DMS79 (cell line): Measurements from ENCODE around the gene LHFPL2.

Experiments
- DNase-seq: peaks from one replicate; lab custom pipeline; 2025; lab: John Stamatoyannopoulos, UW

The LHFPL2 gene

GRCh38 chr5:78595458-78595921 lies 53.1 kb downstream of the LHFPL2 start:
- DNase-seq = no peak

GRCh38 chr5:78594610-78595457 lies 53.7 kb downstream of the LHFPL2 start:
- DNase-seq = no peak

GRCh38 chr5:78594021-78594420 lies 54.6 kb downstream of the LHFPL2 start:
- DNase-seq = no peak

- DNase-seq = no peak
Measured at GRCh38 chr5:78593465-78593864, 55.1 kb downstream of the LHFPL2 start.

GRCh38 chr5:78592735-78593386 lies 55.7 kb downstream of the LHFPL2 start:
- DNase-seq = no peak

GRCh38 chr5:78591972-78592700 lies 56.4 kb downstream of the LHFPL2 start:
- no peak for DNase-seq

GRCh38 chr5:78591138-78591612 lies 57.4 kb downstream of the LHFPL2 start:
- DNase-seq = no peak

- DNase-seq = no peak
Measured at GRCh38 chr5:78589923-78590322, 58.6 kb downstream of the LHFPL2 start.

GRCh38 chr5:78588507-78588906 lies 60.1 kb downstream of the LHFPL2 start:
- no peak for DNase-seq

GRCh38 chr5:78587775-78588291 lies 60.7 kb downstream of the LHFPL2 start:
- no peak for DNase-seq

GRCh38 chr5:78587081-78587774 lies 61.3 kb downstream of the LHFPL2 start:
- no peak for DNase-seq

GRCh38 chr5:78586251-78586650 lies 62.3 kb downstream of the LHFPL2 start:
- DNase-seq = no peak

GRCh38 chr5:78578015-78578414 lies 70.6 kb downstream of the LHFPL2 start:
- DNase-seq = no peak

- DNase-seq = no peak
Measured at GRCh38 chr5:78577071-78577807, 71.3 kb downstream of the LHFPL2 start.

- no peak for DNase-seq
Measured at GRCh38 chr5:78576376-78576775, 72.2 kb downstream of the LHFPL2 start.

- no peak for DNase-seq
Measured at GRCh38 chr5:78574731-78575161, 73.8 kb downstream of the LHFPL2 start.

- DNase-seq = no peak
Measured at GRCh38 chr5:78574131-78574673, 74.4 kb downstream of the LHFPL2 start.

GRCh38 chr5:78573318-78573717 lies 75.3 kb downstream of the LHFPL2 start:
- DNase-seq = no peak

GRCh38 chr5:78570646-78571045 lies 77.9 kb downstream of the LHFPL2 start:
- DNase-seq = no peak

GRCh38 chr5:78569441-78569840 lies 79.1 kb downstream of the LHFPL2 start:
- DNase-seq = peak; percentile 9

- no peak for DNase-seq
Measured at GRCh38 chr5:78568676-78569075, 79.9 kb downstream of the LHFPL2 start.
